Activated naive CD4-positive, alpha-beta T cell treated with anti-CD3 and anti-CD28 coated beads, Interleukin-2, amount 10 ng/mL, durations not matched to agents 7 days and 5 days (primary cell): ENCODE data around the gene CLP1.
"Not testable (repeated sequence)": the region's sequence is repeated elsewhere in the genome, so short reads cannot be mapped to it uniquely, and the experiment has no call there.

Experiments
- CTCF ChIA-PET: fragments of 350-600 bp; sonication (Branson Sonifier 250); formaldehyde crosslinking; loops from one replicate; lab custom pipeline; 2021; ENCODE audit warnings: antibody characterized with exemption; lab: Charles Lee
- DNase-seq: peaks from one replicate; pipeline ENCODE4 v3.0.0-alpha.2; 2020
- H3K27ac Mint-ChIP-seq: one replicate; pipeline ENCODE4 v1.8.0; 2021; ENCODE audit warnings: mild to moderate bottlenecking, moderate library complexity, mixed read lengths
- H3K27me3 Mint-ChIP-seq: one replicate; pipeline ENCODE4 v1.8.0; 2021; ENCODE audit warnings: mild to moderate bottlenecking, mixed read lengths
- H3K36me3 Mint-ChIP-seq: one replicate; pipeline ENCODE4 v1.8.0; 2021; ENCODE audit warnings: mixed read lengths
- H3K4me1 Mint-ChIP-seq: one replicate; pipeline ENCODE4 v1.8.0; 2021; ENCODE audit warnings: mixed read lengths
- H3K4me3 Mint-ChIP-seq: one replicate; pipeline ENCODE4 v1.8.0; 2021; ENCODE audit warnings: mild to moderate bottlenecking, moderate library complexity, mixed read lengths
- H3K9me3 Mint-ChIP-seq: one replicate; pipeline ENCODE4 v1.8.0; 2021; ENCODE audit warnings: mixed read lengths

CLP1 gene

GRCh38 chr11:57699813-57700212 lies 42.3 kb downstream of the CLP1 start:
- Mint-ChIP-seq H3K36me3 (peaks cover 58% of the 10 kb centered on the region), H3K27me3 (no peaks in the 10 kb centered on the region), H3K4me1 (no peaks in the 10 kb centered on the region), H3K4me3 (no peak overlapping the region), H3K9me3 (no peaks in the 10 kb centered on the region), H3K27ac (peak overlapping the region; percentile 61)
- DNase-seq, result no peak
- CTCF ChIA-PET, result no interaction called here

- peaks cover 60% of the 10 kb centered on the region for H3K36me3 Mint-ChIP-seq
Measured at GRCh38 chr11:57700425-57700824, 42.9 kb downstream of the CLP1 start.

DNA sequence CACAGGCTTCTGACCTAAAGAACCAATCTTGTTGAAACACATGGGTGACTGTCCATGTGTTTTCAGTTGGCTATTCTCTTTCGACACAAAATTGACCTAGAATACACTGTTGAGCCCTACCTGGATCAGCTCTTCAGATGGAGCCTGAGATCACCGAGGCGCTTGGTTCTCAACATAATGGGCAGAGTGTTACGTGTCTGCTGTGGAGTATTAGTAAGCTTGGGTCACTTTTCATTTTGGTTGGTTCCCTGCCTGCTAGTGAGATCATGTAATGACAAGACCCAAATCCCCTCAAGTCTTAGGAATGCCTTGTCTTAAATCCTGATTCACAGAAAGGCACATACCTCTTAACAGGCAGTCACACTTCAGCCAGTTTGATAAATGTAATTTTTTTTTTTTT lies 45.8 kb downstream of the CLP1 start:
- Mint-ChIP-seq H3K4me1 (peaks cover 4% of the 10 kb centered on the region), H3K9me3 (no peaks in the 10 kb centered on the region), H3K36me3 (peaks cover 56% of the 10 kb centered on the region), H3K27me3 (no peaks in the 10 kb centered on the region), H3K27ac (no peak overlapping the region), H3K4me3 (no peak overlapping the region)
- DNase-seq, result no peak
- CTCF ChIA-PET, result interaction anchor here (1.3 kb wide), 1 partner anchor 97 kb away, joined by 4 read pairs; no protein-coding TSS in a partner anchor

More at GRCh38 chr11:57700425-57700824, 42.9 kb downstream of the CLP1 start:
- no peak overlapping the region for H3K27ac Mint-ChIP-seq
- CTCF ChIA-PET, result no interaction called here
- no peak for DNase-seq
- H3K9me3 Mint-ChIP-seq, result no peaks in the 10 kb centered on the region
- no peaks in the 10 kb centered on the region for H3K4me1 Mint-ChIP-seq
- H3K27me3 Mint-ChIP-seq, result no peaks in the 10 kb centered on the region
- no peak overlapping the region for H3K4me3 Mint-ChIP-seq

GRCh38 chr11:57704932-57705331 lies 47.4 kb downstream of the CLP1 start:
- CTCF ChIA-PET, result no interaction called here
- no peak overlapping the region for H3K27ac Mint-ChIP-seq
- peaks cover 47% of the 10 kb centered on the region for H3K36me3 Mint-ChIP-seq
- no peaks in the 10 kb centered on the region for H3K27me3 Mint-ChIP-seq
- H3K9me3 Mint-ChIP-seq, result no peaks in the 10 kb centered on the region
- no peak overlapping the region for H3K4me3 Mint-ChIP-seq
- DNase-seq, result no peak
- peaks cover 12% of the 10 kb centered on the region for H3K4me1 Mint-ChIP-seq

DNA sequence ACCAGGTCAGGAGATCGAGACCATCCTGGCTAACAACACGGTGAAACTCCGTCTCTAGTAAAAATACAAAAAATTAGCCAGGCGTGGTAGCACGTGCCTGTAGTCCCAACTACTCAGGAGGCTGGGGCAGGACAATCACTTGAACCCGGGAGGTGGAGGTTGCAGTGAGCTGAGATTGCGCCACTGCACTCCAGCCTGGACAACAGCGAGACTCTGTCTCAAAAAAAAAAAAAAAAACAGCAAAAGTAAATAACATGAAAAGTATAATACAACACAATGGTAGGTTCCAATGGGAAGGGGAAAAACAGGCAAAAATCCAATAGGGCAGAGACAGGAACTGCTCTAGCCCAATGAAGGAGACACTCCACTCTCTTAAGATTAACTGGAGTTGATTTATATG lies 47.9 kb downstream of the CLP1 start:
- not testable (repeated sequence) for H3K9me3 Mint-ChIP-seq, H3K27me3 Mint-ChIP-seq, H3K27ac Mint-ChIP-seq, DNase-seq, H3K4me3 Mint-ChIP-seq
- CTCF ChIA-PET, result interaction anchor here (1.1 kb wide), 1 partner anchor 43 kb away, joined by 3 read pairs; no protein-coding TSS in a partner anchor
- Mint-ChIP-seq H3K4me1 (peaks cover 15% of the 10 kb centered on the region), H3K36me3 (peaks cover 45% of the 10 kb centered on the region)

- no peaks in the 10 kb centered on the region for H3K9me3 Mint-ChIP-seq
- H3K27me3 Mint-ChIP-seq, result no peaks in the 10 kb centered on the region
- DNase-seq, result no peak
- H3K27ac Mint-ChIP-seq, result peak overlapping the region; percentile 12
- H3K4me3 Mint-ChIP-seq, result no peak overlapping the region
- CTCF ChIA-PET, result interaction anchor here (0.7 to 3.2 kb wide), 4 partner anchors 32 to 95 kb away, joined by 3 to 19 read pairs (median 4); partner anchors contain the start of gene SELENOH
- peaks cover 44% of the 10 kb centered on the region for H3K4me1 Mint-ChIP-seq
- H3K36me3 Mint-ChIP-seq, result peaks cover 18% of the 10 kb centered on the region
Measured at GRCh38 chr11:57709802-57710367, 52.3 kb downstream of the CLP1 start.
